ENCODE results near the gene LRCH1. TPM values are rescaled to one million over a fixed set of nuclear protein-coding genes. Genes with fewer than 3 reads are reported as not detected.

Gene LRCH1
- total and polyA plus RNA-seq, 3 donors from 2014 or later: 8.9 to 17.7 (median 16.8) TPM

- peaks cover 18% of the 10 kb centered on the region for H3K4me1 ChIP-seq
- peak; percentile 26 for DNase-seq
- 28 to 36% methylated on average over 8 of the region's 8 CpGs for WGBS, 2 donors
- peak overlapping the region; percentile 68 to 69 for H3K27ac ChIP-seq
- H3K36me3 ChIP-seq (ENCODE audit: low read depth, missing control alignments): no peaks in the 10 kb centered on the region
- no peaks in the 10 kb centered on the region for H3K9me3 ChIP-seq
- intact Hi-C loops (cut with DNase I; ENCODE audit: low total_unique reads): no loop called here
- TF ChIP-seq CTCF (IDR thresholded peaks at IDR 0.05) (no peak), POLR2A (IDR thresholded peaks at IDR 0.05) (no peak)
- no peak overlapping the region for H3K4me3 ChIP-seq
- no peaks in the 10 kb centered on the region for H3K27me3 ChIP-seq
Observed at GRCh38 chr13:46655377-46656180, 102.6 kb downstream of the LRCH1 start.

- DNase-seq: no peak
- H3K27ac ChIP-seq: peak overlapping the region in 1 of 2 donors; percentile 69
- H3K36me3 ChIP-seq (ENCODE audit: low read depth, missing control alignments): no peaks in the 10 kb centered on the region
- no peaks in the 10 kb centered on the region for H3K27me3 ChIP-seq
- no peak overlapping the region for H3K4me3 ChIP-seq
- TF ChIP-seq CTCF (IDR thresholded peaks at IDR 0.05) (no peak), POLR2A (IDR thresholded peaks at IDR 0.05) (no peak)
- intact Hi-C loops (cut with DNase I; ENCODE audit: low total_unique reads): no loop called here
- peaks cover 18% of the 10 kb centered on the region for H3K4me1 ChIP-seq
- H3K9me3 ChIP-seq: no peaks in the 10 kb centered on the region
Observed at GRCh38 chr13:46656786-46657185, 103.8 kb downstream of the LRCH1 start.

GRCh38 chr13:46659413-46660065 is 106.6 kb downstream of the LRCH1 start:
- intact Hi-C loops (cut with DNase I; ENCODE audit: low total_unique reads): no loop called here
- DNase-seq: no peak
- Histone ChIP-seq H3K4me1 (peaks cover 18% of the 10 kb centered on the region), H3K27me3 (no peaks in the 10 kb centered on the region), H3K4me3 (no peak overlapping the region), H3K36me3 (ENCODE audit: low read depth, missing control alignments) (no peaks in the 10 kb centered on the region), H3K9me3 (no peaks in the 10 kb centered on the region), H3K27ac (no peak overlapping the region)
- WGBS, 2 donors: 57 to 65% methylated on average over 6 of the region's 6 CpGs
- TF ChIP-seq POLR2A (IDR thresholded peaks at IDR 0.05): no peak
- no peak for TF ChIP-seq CTCF (IDR thresholded peaks at IDR 0.05)

- intact Hi-C loops (cut with DNase I; ENCODE audit: low total_unique reads): no loop called here
- Histone ChIP-seq H3K27ac (no peak overlapping the region), H3K36me3 (ENCODE audit: low read depth, missing control alignments) (no peaks in the 10 kb centered on the region), H3K4me3 (no peak overlapping the region), H3K9me3 (no peaks in the 10 kb centered on the region), H3K27me3 (no peaks in the 10 kb centered on the region), H3K4me1 (peaks cover 12% of the 10 kb centered on the region)
- 74 to 75% methylated on average over 3 of the region's 3 CpGs for WGBS, 2 donors
- DNase-seq: no peak
- TF ChIP-seq POLR2A (IDR thresholded peaks at IDR 0.05) (no peak), CTCF (IDR thresholded peaks at IDR 0.05) (no peak)
Observed at GRCh38 chr13:46660416-46660815, 107.4 kb downstream of the LRCH1 start.
